ENCODE data around the gene SCYL1. TPM values are rescaled to one million over a fixed set of nuclear protein-coding genes. Genes with fewer than 3 reads are reported as not detected.

Gene SCYL1
- total RNA-seq, 1 donor from 2014 or later = 91.1 TPM

DNA sequence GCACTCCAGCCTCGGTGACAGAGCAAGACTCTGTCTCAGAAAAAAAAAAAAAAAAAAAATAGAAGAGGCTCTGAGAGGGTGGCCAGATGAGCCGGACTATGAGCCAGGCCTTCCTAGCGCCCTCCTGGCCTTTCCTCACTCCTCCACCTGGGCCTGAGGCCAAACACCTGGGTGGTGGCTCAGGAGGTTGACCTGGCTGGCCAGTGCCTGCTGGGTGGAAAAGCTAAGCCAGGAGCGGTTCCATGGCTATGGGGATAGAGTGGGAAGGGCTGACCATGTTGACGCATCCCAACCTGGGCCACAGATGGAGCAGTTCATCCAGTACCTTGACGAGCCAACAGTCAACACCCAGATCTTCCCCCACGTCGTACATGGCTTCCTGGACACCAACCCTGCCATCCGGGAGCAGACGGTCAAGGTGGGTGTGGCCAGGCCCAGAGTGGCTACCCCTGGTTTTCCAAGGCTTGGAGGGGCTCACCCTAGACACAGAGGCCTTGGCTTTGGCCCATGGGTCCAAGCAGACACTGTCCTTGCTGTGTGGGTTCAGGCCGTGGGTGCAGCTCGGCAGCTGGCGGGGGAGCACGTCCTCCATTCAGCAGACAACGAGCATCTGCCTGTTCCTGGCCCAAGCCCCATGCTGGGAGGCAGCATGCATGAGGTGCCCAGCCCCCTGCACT is 7.6 kb downstream of the SCYL1 start:
- DNase-seq (ENCODE audit: low spot score in 2 of 2, unreplicated experiment in 2 of 2) = no peak
- TF ChIP-seq, protein P1, sequence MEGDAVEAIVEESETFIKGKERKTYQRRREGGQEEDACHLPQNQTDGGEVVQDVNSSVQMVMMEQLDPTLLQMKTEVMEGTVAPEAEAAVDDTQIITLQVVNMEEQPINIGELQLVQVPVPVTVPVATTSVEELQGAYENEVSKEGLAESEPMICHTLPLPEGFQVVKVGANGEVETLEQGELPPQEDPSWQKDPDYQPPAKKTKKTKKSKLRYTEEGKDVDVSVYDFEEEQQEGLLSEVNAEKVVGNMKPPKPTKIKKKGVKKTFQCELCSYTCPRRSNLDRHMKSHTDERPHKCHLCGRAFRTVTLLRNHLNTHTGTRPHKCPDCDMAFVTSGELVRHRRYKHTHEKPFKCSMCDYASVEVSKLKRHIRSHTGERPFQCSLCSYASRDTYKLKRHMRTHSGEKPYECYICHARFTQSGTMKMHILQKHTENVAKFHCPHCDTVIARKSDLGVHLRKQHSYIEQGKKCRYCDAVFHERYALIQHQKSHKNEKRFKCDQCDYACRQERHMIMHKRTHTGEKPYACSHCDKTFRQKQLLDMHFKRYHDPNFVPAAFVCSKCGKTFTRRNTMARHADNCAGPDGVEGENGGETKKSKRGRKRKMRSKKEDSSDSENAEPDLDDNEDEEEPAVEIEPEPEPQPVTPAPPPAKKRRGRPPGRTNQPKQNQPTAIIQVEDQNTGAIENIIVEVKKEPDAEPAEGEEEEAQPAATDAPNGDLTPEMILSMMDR (IDR thresholded peaks at IDR 0.05; ENCODE audit: unreplicated experiment) = no peak
- Mint-ChIP-seq H3K4me1 (no peaks in the 10 kb centered on the region), H3K9me3 (no peaks in the 10 kb centered on the region), H3K4me3 (no peak overlapping the region), H3K27ac (no peak overlapping the region), H3K36me3 (peaks cover 17% of the 10 kb centered on the region), H3K27me3 (ENCODE audit: low read depth) (no peaks in the 10 kb centered on the region)

DNA sequence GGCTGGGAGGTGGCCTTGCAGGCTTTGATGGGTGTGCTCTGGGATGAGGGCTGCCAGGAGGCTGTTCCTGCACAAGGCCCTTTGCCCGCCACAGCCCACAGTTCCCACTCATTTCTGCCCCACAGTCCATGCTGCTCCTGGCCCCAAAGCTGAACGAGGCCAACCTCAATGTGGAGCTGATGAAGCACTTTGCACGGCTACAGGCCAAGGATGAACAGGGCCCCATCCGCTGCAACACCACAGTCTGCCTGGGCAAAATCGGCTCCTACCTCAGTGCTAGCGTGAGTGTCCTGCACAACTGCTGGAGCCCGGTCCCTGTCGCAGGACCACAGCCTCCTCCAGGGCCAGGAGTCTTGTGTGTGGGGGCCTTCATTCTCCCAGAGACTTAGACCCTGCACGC is 10.2 kb downstream of the SCYL1 start:
- no peak for DNase-seq (ENCODE audit: low spot score in 2 of 2, unreplicated experiment in 2 of 2)
- Mint-ChIP-seq H3K27ac (no peak overlapping the region), H3K9me3 (no peaks in the 10 kb centered on the region), H3K4me1 (peaks cover 2% of the 10 kb centered on the region), H3K36me3 (peaks cover 11% of the 10 kb centered on the region), H3K27me3 (ENCODE audit: low read depth) (peaks cover 3% of the 10 kb centered on the region), H3K4me3 (no peak overlapping the region)
- TF ChIP-seq, protein P1 (IDR thresholded peaks at IDR 0.05; ENCODE audit: unreplicated experiment) = no peak

DNA sequence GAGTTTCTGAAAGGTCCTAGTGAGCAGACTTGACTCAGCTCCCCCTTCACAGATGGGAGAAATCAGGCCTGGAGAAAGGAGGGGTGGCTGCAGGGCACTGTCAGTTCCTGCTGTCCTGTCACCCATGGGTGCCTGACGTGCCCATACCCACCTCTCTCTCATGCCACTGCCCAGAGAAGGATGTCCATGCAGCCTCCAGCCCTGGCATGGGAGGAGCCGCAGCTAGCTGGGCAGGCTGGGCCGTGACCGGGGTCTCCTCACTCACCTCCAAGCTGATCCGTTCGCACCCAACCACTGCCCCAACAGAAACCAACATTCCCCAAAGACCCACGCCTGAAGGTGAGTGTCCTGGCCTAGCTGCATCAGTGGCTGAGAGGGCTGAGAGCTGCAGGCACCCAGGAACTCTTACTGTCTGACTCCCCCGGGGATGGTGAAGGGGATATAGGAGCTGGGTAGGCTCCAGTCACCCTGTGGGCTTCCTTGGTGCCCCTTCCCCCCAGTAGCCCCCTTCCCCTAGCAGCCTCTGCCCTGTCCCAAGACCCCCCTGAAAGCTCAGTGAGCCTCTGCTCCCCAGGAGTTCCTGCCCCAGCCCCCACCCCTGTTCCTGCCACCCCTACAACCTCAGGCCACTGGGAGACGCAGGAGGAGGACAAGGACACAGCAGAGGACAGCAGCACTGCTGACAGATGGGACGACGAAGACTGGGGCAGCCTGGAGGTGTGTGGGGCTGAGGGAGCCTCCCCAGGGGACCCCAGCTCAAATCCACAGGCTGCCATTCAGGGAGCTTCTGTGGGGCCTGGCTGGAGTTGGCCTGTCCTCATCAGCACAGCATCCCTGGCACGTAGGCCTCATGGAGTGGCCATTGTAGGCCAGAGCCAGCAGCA is 11.8 kb downstream of the SCYL1 start:
- TF ChIP-seq, protein P1 (IDR thresholded peaks at IDR 0.05; ENCODE audit: unreplicated experiment) = no peak
- no peak overlapping the region for H3K27ac Mint-ChIP-seq
- peaks cover 7% of the 10 kb centered on the region for H3K36me3 Mint-ChIP-seq
- peaks cover 11% of the 10 kb centered on the region for H3K4me1 Mint-ChIP-seq
- no peaks in the 10 kb centered on the region for H3K9me3 Mint-ChIP-seq
- peaks cover 3% of the 10 kb centered on the region for H3K27me3 Mint-ChIP-seq (ENCODE audit: low read depth)
- H3K4me3 Mint-ChIP-seq = no peak overlapping the region
- DNase-seq (ENCODE audit: low spot score in 2 of 2, unreplicated experiment in 2 of 2) = no peak

DNA sequence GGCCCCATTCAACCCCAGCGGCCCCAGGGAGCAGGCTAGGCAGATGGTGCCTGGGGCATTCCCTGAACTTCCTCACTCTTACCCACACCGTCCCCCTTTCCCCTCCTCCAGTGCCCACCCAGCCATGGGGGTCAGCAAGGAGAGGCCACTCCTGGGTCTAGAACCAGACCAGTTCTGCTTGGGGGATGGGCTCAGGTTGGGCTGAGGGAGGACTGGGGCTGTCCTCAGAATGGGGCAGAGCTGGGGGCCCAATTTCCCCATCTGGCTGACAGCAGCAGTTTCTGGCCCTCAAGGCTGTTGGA is 12.4 kb downstream of the SCYL1 start:
- Mint-ChIP-seq H3K27me3 (ENCODE audit: low read depth) (peaks cover 3% of the 10 kb centered on the region), H3K36me3 (peaks cover 4% of the 10 kb centered on the region), H3K4me3 (no peak overlapping the region), H3K9me3 (no peaks in the 10 kb centered on the region), H3K27ac (no peak overlapping the region), H3K4me1 (peaks cover 16% of the 10 kb centered on the region)
- DNase-seq (ENCODE audit: low spot score in 2 of 2, unreplicated experiment in 2 of 2) = no peak
- TF ChIP-seq, protein P1 (IDR thresholded peaks at IDR 0.05; ENCODE audit: unreplicated experiment) = no peak

DNA sequence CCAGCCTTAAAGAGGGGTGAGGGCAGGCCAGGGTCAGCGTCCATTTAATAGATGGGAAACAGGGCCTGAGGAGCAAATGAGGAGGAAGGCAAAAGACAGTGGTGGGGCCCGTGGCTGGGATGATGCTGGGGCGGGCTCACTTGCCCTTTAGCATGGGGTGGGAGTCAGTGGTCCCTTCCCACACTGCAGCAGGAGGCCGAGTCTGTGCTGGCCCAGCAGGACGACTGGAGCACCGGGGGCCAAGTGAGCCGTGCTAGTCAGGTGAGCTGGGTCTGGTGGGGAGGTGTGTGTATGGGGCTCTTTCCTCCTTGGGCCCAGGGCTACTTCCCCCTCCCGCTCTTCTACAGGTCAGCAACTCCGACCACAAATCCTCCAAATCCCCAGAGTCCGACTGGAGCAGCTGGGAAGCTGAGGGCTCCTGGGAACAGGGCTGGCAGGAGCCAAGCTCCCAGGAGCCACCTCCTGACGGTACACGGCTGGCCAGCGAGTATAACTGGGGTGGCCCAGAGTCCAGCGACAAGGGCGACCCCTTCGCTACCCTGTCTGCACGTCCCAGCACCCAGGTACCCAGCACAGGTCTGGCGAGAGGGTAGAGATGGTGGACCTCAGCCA is 12.8 kb downstream of the SCYL1 start:
- Mint-ChIP-seq H3K27me3 (ENCODE audit: low read depth) (peaks cover 3% of the 10 kb centered on the region), H3K36me3 (peaks cover 7% of the 10 kb centered on the region), H3K4me1 (peaks cover 16% of the 10 kb centered on the region), H3K9me3 (no peaks in the 10 kb centered on the region), H3K27ac (no peak overlapping the region), H3K4me3 (no peak overlapping the region)
- TF ChIP-seq, protein P1 (IDR thresholded peaks at IDR 0.05; ENCODE audit: unreplicated experiment) = no peak
- DNase-seq (ENCODE audit: low spot score in 2 of 2, unreplicated experiment in 2 of 2) = no peak
